ENCODE data around the gene RASSF5. TPM values are rescaled to one million over a fixed set of nuclear protein-coding genes. Genes with fewer than 3 reads are reported as not detected.

Gene RASSF5
- total and polyA plus RNA-seq, 9 of the 15 experiments (the other 6 are each of a cell fraction or from before 2014, with no cell fraction given) = 6.1 to 41.0 (median 25.2) TPM

GRCh38 chr1:206461602-206462455, 45.5 kb upstream of the RASSF5 start (continued):
- TF ChIP-seq, protein P1, sequence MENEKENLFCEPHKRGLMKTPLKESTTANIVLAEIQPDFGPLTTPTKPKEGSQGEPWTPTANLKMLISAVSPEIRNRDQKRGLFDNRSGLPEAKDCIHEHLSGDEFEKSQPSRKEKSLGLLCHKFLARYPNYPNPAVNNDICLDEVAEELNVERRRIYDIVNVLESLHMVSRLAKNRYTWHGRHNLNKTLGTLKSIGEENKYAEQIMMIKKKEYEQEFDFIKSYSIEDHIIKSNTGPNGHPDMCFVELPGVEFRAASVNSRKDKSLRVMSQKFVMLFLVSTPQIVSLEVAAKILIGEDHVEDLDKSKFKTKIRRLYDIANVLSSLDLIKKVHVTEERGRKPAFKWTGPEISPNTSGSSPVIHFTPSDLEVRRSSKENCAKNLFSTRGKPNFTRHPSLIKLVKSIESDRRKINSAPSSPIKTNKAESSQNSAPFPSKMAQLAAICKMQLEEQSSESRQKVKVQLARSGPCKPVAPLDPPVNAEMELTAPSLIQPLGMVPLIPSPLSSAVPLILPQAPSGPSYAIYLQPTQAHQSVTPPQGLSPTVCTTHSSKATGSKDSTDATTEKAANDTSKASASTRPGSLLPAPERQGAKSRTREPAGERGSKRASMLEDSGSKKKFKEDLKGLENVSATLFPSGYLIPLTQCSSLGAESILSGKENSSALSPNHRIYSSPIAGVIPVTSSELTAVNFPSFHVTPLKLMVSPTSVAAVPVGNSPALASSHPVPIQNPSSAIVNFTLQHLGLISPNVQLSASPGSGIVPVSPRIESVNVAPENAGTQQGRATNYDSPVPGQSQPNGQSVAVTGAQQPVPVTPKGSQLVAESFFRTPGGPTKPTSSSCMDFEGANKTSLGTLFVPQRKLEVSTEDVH (IDR thresholded peaks at IDR 0.05; ENCODE audit: low read depth, partially characterized antibody) = peak; percentile 24
- TF ChIP-seq RCOR1 (IDR thresholded peaks at IDR 0.05; ENCODE audit: borderline replicate concordance in 1 of 2, low read depth in 2 of 2, low read length in 2 of 2) (peak in 1 of 2 experiments; percentile 39; a peak in 1 of 4 replicates), TCF7L2 (IDR thresholded peaks at IDR 0.05; ENCODE audit: low read depth, low read length) (no peak), CBX3 (IDR thresholded peaks at IDR 0.05; ENCODE audit: borderline replicate concordance in 1 of 2, low read length in 2 of 2) (no peak), ATF7 (IDR thresholded peaks at IDR 0.05) (no peak), TOE1 (IDR thresholded peaks at IDR 0.05; ENCODE audit: borderline replicate concordance) (0 out of 2 replicates have a peak, but pooled peaks have one; percentile 19), TOE1 (CRISPR knock-in tag; IDR thresholded peaks at IDR 0.05; ENCODE audit: borderline replicate concordance, low read depth) (no peak), ERF (CRISPR knock-in tag; IDR thresholded peaks at IDR 0.05) (no peak), RAD21 (CRISPR knock-in tag; conservative IDR thresholded peaks at IDR 0.05 in 1 of 2, IDR thresholded peaks at IDR 0.05 in 1 of 2) (peak; percentile 68 to 80)

Measured in K562 (cell line).